Measurements from ENCODE around the gene GRIA4.

The GRIA4 gene

GRCh38 chr11:105609341-105609781, 512 bp upstream of the GRIA4 start:
- Histone ChIP-seq H3K27ac (ENCODE audit: low read depth, low read length) (no peak overlapping the region), H3K36me3 (ENCODE audit: control insufficient read depth, insufficient read depth, low read length) (no peaks in the 10 kb centered on the region), H3K9me3 (ENCODE audit: control insufficient read depth, insufficient read depth, low read length) (no peaks in the 10 kb centered on the region), H3K9ac (ENCODE audit: low read depth, low read length) (no peak overlapping the region), H3K4me3 (ENCODE audit: low read depth, low read length) (peak overlapping the region; percentile 68), H3K27me3 (ENCODE audit: control insufficient read depth, insufficient read depth, low read length) (peaks cover 40% of the 10 kb centered on the region), H3K4me1 (ENCODE audit: control insufficient read depth, insufficient read depth, low read length) (peaks cover 28% of the 10 kb centered on the region)

GRCh38 chr11:105610871-105611571, 1.1 kb downstream of the GRIA4 start:
- no peaks in the 10 kb centered on the region for H3K36me3 ChIP-seq (ENCODE audit: control insufficient read depth, insufficient read depth, low read length)
- peaks cover 40% of the 10 kb centered on the region for H3K27me3 ChIP-seq (ENCODE audit: control insufficient read depth, insufficient read depth, low read length)
- peak overlapping the region; percentile 68 for H3K4me3 ChIP-seq (ENCODE audit: low read depth, low read length)
- peaks cover 31% of the 10 kb centered on the region for H3K4me1 ChIP-seq (ENCODE audit: control insufficient read depth, insufficient read depth, low read length)
- H3K9me3 ChIP-seq (ENCODE audit: control insufficient read depth, insufficient read depth, low read length), result no peaks in the 10 kb centered on the region
- no peak overlapping the region for H3K27ac ChIP-seq (ENCODE audit: low read depth, low read length)
- peak overlapping the region; percentile 26 for H3K9ac ChIP-seq (ENCODE audit: low read depth, low read length)

GRCh38 chr11:105611572-105612441, 1.9 kb downstream of the GRIA4 start:
- Histone ChIP-seq H3K27me3 (ENCODE audit: control insufficient read depth, insufficient read depth, low read length) (peaks cover 40% of the 10 kb centered on the region), H3K9me3 (ENCODE audit: control insufficient read depth, insufficient read depth, low read length) (no peaks in the 10 kb centered on the region), H3K36me3 (ENCODE audit: control insufficient read depth, insufficient read depth, low read length) (no peaks in the 10 kb centered on the region), H3K9ac (ENCODE audit: low read depth, low read length) (peak overlapping the region; percentile 32), H3K4me3 (ENCODE audit: low read depth, low read length) (peak overlapping the region; percentile 68), H3K27ac (ENCODE audit: low read depth, low read length) (peak overlapping the region; percentile 29), H3K4me1 (ENCODE audit: control insufficient read depth, insufficient read depth, low read length) (peaks cover 31% of the 10 kb centered on the region)

- peak overlapping the region; percentile 68 for H3K4me3 ChIP-seq (ENCODE audit: low read depth, low read length)
- H3K27me3 ChIP-seq (ENCODE audit: control insufficient read depth, insufficient read depth, low read length), result peaks cover 40% of the 10 kb centered on the region
- peaks cover 31% of the 10 kb centered on the region for H3K4me1 ChIP-seq (ENCODE audit: control insufficient read depth, insufficient read depth, low read length)
- H3K27ac ChIP-seq (ENCODE audit: low read depth, low read length), result no peak overlapping the region
- H3K9ac ChIP-seq (ENCODE audit: low read depth, low read length), result peak overlapping the region; percentile 13; the same call in 1 of the 2 replicates
- no peaks in the 10 kb centered on the region for H3K9me3 ChIP-seq (ENCODE audit: control insufficient read depth, insufficient read depth, low read length)
- H3K36me3 ChIP-seq (ENCODE audit: control insufficient read depth, insufficient read depth, low read length), result no peaks in the 10 kb centered on the region
Observed at GRCh38 chr11:105612771-105613170, 2.9 kb downstream of the GRIA4 start.

GRCh38 chr11:105613183-105613582, 3.3 kb downstream of the GRIA4 start:
- no peaks in the 10 kb centered on the region for H3K36me3 ChIP-seq (ENCODE audit: control insufficient read depth, insufficient read depth, low read length)
- peaks cover 40% of the 10 kb centered on the region for H3K27me3 ChIP-seq (ENCODE audit: control insufficient read depth, insufficient read depth, low read length)
- peak overlapping the region; percentile 68 for H3K4me3 ChIP-seq (ENCODE audit: low read depth, low read length)
- H3K4me1 ChIP-seq (ENCODE audit: control insufficient read depth, insufficient read depth, low read length), result peaks cover 31% of the 10 kb centered on the region
- H3K9me3 ChIP-seq (ENCODE audit: control insufficient read depth, insufficient read depth, low read length), result no peaks in the 10 kb centered on the region
- H3K9ac ChIP-seq (ENCODE audit: low read depth, low read length), result peak overlapping the region; percentile 13; the same call in 1 of the 2 replicates
- peak overlapping the region; percentile 18 for H3K27ac ChIP-seq (ENCODE audit: low read depth, low read length)

- no peaks in the 10 kb centered on the region for H3K36me3 ChIP-seq (ENCODE audit: control insufficient read depth, insufficient read depth, low read length)
- no peak overlapping the region for H3K4me3 ChIP-seq (ENCODE audit: low read depth, low read length)
- peaks cover 5% of the 10 kb centered on the region for H3K4me1 ChIP-seq (ENCODE audit: control insufficient read depth, insufficient read depth, low read length)
- no peak overlapping the region for H3K27ac ChIP-seq (ENCODE audit: low read depth, low read length)
- H3K9me3 ChIP-seq (ENCODE audit: control insufficient read depth, insufficient read depth, low read length), result no peaks in the 10 kb centered on the region
- H3K9ac ChIP-seq (ENCODE audit: low read depth, low read length), result no peak overlapping the region
- H3K27me3 ChIP-seq (ENCODE audit: control insufficient read depth, insufficient read depth, low read length), result no peaks in the 10 kb centered on the region
Observed at GRCh38 chr11:105618343-105618955, 8.6 kb downstream of the GRIA4 start.

GRCh38 chr11:105619556-105619955, 9.7 kb downstream of the GRIA4 start:
- no peak overlapping the region for H3K4me3 ChIP-seq (ENCODE audit: low read depth, low read length)
- H3K36me3 ChIP-seq (ENCODE audit: control insufficient read depth, insufficient read depth, low read length), result no peaks in the 10 kb centered on the region
- no peak overlapping the region for H3K9ac ChIP-seq (ENCODE audit: low read depth, low read length)
- 0 out of 2 replicates have a peak, but pooled peaks cover 1% of the 10 kb centered on the region for H3K4me1 ChIP-seq (ENCODE audit: control insufficient read depth, insufficient read depth, low read length)
- H3K9me3 ChIP-seq (ENCODE audit: control insufficient read depth, insufficient read depth, low read length), result no peaks in the 10 kb centered on the region
- no peak overlapping the region for H3K27ac ChIP-seq (ENCODE audit: low read depth, low read length)
- H3K27me3 ChIP-seq (ENCODE audit: control insufficient read depth, insufficient read depth, low read length), result no peaks in the 10 kb centered on the region

- Histone ChIP-seq H3K27ac (ENCODE audit: low read depth, low read length) (no peak overlapping the region), H3K36me3 (ENCODE audit: control insufficient read depth, insufficient read depth, low read length) (no peaks in the 10 kb centered on the region), H3K9me3 (ENCODE audit: control insufficient read depth, insufficient read depth, low read length) (no peaks in the 10 kb centered on the region), H3K4me1 (ENCODE audit: control insufficient read depth, insufficient read depth, low read length) (no peaks in the 10 kb centered on the region), H3K9ac (ENCODE audit: low read depth, low read length) (no peak overlapping the region), H3K27me3 (ENCODE audit: control insufficient read depth, insufficient read depth, low read length) (no peaks in the 10 kb centered on the region), H3K4me3 (ENCODE audit: low read depth, low read length) (no peak overlapping the region)
Observed at GRCh38 chr11:105622016-105622415, 12.1 kb downstream of the GRIA4 start.

GRCh38 chr11:105632316-105632715, 22.4 kb downstream of the GRIA4 start:
- H3K9me3 ChIP-seq (ENCODE audit: control insufficient read depth, insufficient read depth, low read length), result no peaks in the 10 kb centered on the region
- H3K36me3 ChIP-seq (ENCODE audit: control insufficient read depth, insufficient read depth, low read length), result no peaks in the 10 kb centered on the region
- H3K27me3 ChIP-seq (ENCODE audit: control insufficient read depth, insufficient read depth, low read length), result no peaks in the 10 kb centered on the region
- no peak overlapping the region for H3K9ac ChIP-seq (ENCODE audit: low read depth, low read length)
- H3K27ac ChIP-seq (ENCODE audit: low read depth, low read length), result no peak overlapping the region
- peaks cover 6% of the 10 kb centered on the region; the same call in 1 of the 2 replicates for H3K4me1 ChIP-seq (ENCODE audit: control insufficient read depth, insufficient read depth, low read length)
- no peak overlapping the region for H3K4me3 ChIP-seq (ENCODE audit: low read depth, low read length)

GRCh38 chr11:105635466-105635865, 25.6 kb downstream of the GRIA4 start:
- no peak overlapping the region for H3K27ac ChIP-seq (ENCODE audit: low read depth, low read length)
- no peaks in the 10 kb centered on the region for H3K9me3 ChIP-seq (ENCODE audit: control insufficient read depth, insufficient read depth, low read length)
- H3K4me3 ChIP-seq (ENCODE audit: low read depth, low read length), result no peak overlapping the region
- H3K4me1 ChIP-seq (ENCODE audit: control insufficient read depth, insufficient read depth, low read length), result no peaks in the 10 kb centered on the region
- H3K36me3 ChIP-seq (ENCODE audit: control insufficient read depth, insufficient read depth, low read length), result no peaks in the 10 kb centered on the region
- no peaks in the 10 kb centered on the region for H3K27me3 ChIP-seq (ENCODE audit: control insufficient read depth, insufficient read depth, low read length)
- H3K9ac ChIP-seq (ENCODE audit: low read depth, low read length), result no peak overlapping the region
